ENCODE results near the gene RNF187.
A peak's percentile ranks its signal among the peaks of the same experiment; 100 is the strongest.

Gene RNF187

DNA sequence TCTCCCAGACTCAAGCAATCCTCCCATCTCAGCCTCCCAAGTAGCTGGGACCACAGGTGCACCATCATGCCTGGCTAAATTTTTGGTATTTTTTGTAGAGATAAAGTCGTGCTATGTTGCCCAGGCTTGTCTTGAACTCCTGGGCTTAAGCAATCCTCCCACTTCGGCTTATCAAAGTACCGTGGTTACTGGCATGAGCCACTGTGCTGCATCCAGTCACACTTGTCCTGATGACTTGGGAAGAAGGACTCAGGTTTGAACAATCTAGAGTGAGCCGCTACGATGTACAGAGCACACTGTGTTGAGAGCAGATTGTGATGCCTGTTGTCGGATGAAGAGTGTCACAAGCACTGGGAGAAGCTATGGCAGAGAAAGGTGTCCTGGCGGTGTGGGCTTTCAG, 27.2 kb downstream of the RNF187 start (continued):
- TF ChIP-seq, protein P1, sequence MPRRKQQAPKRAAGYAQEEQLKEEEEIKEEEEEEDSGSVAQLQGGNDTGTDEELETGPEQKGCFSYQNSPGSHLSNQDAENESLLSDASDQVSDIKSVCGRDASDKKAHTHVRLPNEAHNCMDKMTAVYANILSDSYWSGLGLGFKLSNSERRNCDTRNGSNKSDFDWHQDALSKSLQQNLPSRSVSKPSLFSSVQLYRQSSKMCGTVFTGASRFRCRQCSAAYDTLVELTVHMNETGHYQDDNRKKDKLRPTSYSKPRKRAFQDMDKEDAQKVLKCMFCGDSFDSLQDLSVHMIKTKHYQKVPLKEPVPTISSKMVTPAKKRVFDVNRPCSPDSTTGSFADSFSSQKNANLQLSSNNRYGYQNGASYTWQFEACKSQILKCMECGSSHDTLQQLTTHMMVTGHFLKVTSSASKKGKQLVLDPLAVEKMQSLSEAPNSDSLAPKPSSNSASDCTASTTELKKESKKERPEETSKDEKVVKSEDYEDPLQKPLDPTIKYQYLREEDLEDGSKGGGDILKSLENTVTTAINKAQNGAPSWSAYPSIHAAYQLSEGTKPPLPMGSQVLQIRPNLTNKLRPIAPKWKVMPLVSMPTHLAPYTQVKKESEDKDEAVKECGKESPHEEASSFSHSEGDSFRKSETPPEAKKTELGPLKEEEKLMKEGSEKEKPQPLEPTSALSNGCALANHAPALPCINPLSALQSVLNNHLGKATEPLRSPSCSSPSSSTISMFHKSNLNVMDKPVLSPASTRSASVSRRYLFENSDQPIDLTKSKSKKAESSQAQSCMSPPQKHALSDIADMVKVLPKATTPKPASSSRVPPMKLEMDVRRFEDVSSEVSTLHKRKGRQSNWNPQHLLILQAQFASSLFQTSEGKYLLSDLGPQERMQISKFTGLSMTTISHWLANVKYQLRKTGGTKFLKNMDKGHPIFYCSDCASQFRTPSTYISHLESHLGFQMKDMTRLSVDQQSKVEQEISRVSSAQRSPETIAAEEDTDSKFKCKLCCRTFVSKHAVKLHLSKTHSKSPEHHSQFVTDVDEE (CRISPR knock-in tag; IDR thresholded peaks at IDR 0.05) = no peak

DNA sequence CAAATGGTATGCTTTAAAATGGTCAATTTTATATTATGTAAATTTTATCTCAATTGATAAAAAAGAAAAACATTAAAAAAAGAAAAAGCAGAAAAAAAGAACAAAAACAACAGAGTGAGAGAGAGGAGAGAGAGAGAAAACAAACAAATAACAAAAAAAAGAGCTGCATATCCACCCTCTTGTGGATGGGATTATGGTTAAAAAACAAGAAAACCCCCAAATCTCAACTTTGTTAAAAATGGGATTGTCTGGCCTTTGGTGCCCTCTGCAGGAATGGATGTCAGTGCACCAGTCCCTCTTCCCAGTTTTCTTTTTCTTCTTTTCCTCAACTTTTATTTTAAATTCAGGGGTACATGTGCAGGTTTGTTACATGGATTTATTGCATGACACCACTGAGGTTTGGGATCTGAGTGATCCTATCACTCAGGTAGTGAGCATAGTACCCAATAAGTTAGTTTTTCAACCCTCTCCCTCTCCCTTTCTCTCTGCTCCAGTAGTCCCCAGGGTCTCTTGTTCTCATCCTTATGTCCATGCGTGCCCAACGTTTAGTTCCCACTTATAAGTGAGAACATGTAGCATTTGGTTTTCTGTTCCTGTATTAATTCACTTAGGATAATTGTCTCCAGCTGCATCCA, 28.1 kb downstream of the RNF187 start:
- ATAC-seq = peak; percentile 85
- TF ChIP-seq, protein P1 (CRISPR knock-in tag; IDR thresholded peaks at IDR 0.05) = no peak
- TF ChIP-seq ZC3H10 (CRISPR knock-in tag; IDR thresholded peaks at IDR 0.05) = no peak
- TF ChIP-seq ZFP3 (CRISPR knock-in tag; IDR thresholded peaks at IDR 0.05) = no peak
- TF ChIP-seq ARNTL (CRISPR knock-in tag; IDR thresholded peaks at IDR 0.05; ENCODE audit: borderline replicate concordance, low read depth) = no peak

DNA sequence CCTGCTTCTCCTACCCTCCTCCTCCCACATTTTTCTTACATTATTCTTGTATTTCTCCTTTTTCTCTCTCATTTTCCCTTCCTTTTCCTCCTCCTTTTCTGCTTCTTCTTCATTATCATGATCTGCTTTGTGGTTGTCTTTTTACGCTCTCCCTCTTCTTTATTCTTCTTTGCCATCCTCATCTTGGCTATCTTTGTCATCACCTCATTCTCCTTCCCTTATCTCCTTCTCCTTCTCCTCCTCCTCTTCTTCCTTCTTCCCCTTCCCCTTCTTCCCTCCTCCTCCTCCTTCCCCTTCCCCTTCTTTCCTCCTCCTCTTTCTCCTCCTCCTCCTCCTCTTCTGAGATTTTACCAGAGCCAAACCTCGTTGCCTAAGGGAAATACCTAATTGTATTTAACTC, 30.5 kb downstream of the RNF187 start:
- no peak for TF ChIP-seq ZNF70 (CRISPR knock-in tag; IDR thresholded peaks at IDR 0.05)
- no peak for TF ChIP-seq GLIS3 (CRISPR knock-in tag; IDR thresholded peaks at IDR 0.05)
- TF ChIP-seq, protein P2, sequence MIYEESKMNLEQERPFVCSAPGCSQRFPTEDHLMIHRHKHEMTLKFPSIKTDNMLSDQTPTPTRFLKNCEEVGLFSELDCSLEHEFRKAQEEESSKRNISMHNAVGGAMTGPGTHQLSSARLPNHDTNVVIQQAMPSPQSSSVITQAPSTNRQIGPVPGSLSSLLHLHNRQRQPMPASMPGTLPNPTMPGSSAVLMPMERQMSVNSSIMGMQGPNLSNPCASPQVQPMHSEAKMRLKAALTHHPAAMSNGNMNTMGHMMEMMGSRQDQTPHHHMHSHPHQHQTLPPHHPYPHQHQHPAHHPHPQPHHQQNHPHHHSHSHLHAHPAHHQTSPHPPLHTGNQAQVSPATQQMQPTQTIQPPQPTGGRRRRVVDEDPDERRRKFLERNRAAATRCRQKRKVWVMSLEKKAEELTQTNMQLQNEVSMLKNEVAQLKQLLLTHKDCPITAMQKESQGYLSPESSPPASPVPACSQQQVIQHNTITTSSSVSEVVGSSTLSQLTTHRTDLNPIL (CRISPR knock-in tag; IDR thresholded peaks at IDR 0.05; ENCODE audit: low read depth) = no peak
- TF ChIP-seq ZNF565 (CRISPR knock-in tag; conservative IDR thresholded peaks at IDR 0.05; ENCODE audit: low read depth) = no peak

DNA sequence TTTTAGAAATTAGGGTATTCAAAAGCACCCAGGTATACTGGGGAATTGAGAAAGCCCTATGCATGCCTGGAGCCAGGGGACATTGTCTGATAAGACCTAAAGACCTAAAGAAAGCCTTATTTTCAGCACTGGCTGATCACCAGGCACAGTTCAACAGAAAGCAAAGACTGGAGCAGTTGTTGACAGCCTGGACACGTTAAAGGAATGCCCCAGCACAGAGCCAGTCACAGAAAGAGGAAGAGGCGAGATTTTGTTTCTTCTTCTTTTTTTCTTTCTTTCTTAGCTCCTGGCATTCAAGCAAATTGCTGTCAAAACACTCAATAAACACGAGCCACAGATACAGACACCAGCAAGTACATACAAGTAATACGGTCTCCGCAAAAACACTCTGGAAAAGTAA, 40.4 kb downstream of the RNF187 start:
- peak; percentile 68 for ATAC-seq
- no peak for TF ChIP-seq TCF4 (CRISPR knock-in tag; IDR thresholded peaks at IDR 0.05; ENCODE audit: borderline replicate concordance)
- no peak for TF ChIP-seq BACH2 (CRISPR knock-in tag; IDR thresholded peaks at IDR 0.05; ENCODE audit: borderline replicate concordance)
- TF ChIP-seq, protein P3, sequence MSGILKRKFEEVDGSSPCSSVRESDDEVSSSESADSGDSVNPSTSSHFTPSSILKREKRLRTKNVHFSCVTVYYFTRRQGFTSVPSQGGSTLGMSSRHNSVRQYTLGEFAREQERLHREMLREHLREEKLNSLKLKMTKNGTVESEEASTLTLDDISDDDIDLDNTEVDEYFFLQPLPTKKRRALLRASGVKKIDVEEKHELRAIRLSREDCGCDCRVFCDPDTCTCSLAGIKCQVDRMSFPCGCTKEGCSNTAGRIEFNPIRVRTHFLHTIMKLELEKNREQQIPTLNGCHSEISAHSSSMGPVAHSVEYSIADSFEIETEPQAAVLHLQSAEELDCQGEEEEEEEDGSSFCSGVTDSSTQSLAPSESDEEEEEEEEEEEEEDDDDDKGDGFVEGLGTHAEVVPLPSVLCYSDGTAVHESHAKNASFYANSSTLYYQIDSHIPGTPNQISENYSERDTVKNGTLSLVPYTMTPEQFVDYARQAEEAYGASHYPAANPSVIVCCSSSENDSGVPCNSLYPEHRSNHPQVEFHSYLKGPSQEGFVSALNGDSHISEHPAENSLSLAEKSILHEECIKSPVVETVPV (CRISPR knock-in tag; IDR thresholded peaks at IDR 0.05) = no peak
- no peak for TF ChIP-seq ZNF8 (CRISPR knock-in tag; IDR thresholded peaks at IDR 0.05)
- TF ChIP-seq, protein P2 (CRISPR knock-in tag; IDR thresholded peaks at IDR 0.05; ENCODE audit: low read depth) = no peak
- TF ChIP-seq GLIS3 (CRISPR knock-in tag; IDR thresholded peaks at IDR 0.05) = no peak
- TF ChIP-seq, protein P4, sequence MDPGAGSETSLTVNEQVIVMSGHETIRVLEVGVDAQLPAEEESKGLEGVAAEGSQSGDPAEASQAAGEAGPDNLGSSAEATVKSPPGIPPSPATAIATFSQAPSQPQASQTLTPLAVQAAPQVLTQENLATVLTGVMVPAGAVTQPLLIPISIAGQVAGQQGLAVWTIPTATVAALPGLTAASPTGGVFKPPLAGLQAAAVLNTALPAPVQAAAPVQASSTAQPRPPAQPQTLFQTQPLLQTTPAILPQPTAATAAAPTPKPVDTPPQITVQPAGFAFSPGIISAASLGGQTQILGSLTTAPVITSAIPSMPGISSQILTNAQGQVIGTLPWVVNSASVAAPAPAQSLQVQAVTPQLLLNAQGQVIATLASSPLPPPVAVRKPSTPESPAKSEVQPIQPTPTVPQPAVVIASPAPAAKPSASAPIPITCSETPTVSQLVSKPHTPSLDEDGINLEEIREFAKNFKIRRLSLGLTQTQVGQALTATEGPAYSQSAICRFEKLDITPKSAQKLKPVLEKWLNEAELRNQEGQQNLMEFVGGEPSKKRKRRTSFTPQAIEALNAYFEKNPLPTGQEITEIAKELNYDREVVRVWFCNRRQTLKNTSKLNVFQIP (CRISPR knock-in tag; IDR thresholded peaks at IDR 0.05; ENCODE audit: borderline replicate concordance, low read depth) = no peak
- TF ChIP-seq TOX (CRISPR knock-in tag; IDR thresholded peaks at IDR 0.05; ENCODE audit: borderline replicate concordance) = no peak
- TF ChIP-seq ZFP30 (CRISPR knock-in tag; IDR thresholded peaks at IDR 0.05) = no peak
- no peak for TF ChIP-seq ZNF70 (CRISPR knock-in tag; IDR thresholded peaks at IDR 0.05)
- TF ChIP-seq PPARA (CRISPR knock-in tag; IDR thresholded peaks at IDR 0.05; ENCODE audit: borderline replicate concordance) = no peak
- no peak for TF ChIP-seq ZFP3 (CRISPR knock-in tag; IDR thresholded peaks at IDR 0.05)
- TF ChIP-seq CSDC2 (CRISPR knock-in tag; IDR thresholded peaks at IDR 0.05) = no peak
- TF ChIP-seq, protein P5, sequence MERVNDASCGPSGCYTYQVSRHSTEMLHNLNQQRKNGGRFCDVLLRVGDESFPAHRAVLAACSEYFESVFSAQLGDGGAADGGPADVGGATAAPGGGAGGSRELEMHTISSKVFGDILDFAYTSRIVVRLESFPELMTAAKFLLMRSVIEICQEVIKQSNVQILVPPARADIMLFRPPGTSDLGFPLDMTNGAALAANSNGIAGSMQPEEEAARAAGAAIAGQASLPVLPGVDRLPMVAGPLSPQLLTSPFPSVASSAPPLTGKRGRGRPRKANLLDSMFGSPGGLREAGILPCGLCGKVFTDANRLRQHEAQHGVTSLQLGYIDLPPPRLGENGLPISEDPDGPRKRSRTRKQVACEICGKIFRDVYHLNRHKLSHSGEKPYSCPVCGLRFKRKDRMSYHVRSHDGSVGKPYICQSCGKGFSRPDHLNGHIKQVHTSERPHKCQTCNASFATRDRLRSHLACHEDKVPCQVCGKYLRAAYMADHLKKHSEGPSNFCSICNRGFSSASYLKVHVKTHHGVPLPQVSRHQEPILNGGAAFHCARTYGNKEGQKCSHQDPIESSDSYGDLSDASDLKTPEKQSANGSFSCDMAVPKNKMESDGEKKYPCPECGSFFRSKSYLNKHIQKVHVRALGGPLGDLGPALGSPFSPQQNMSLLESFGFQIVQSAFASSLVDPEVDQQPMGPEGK (CRISPR knock-in tag; IDR thresholded peaks at IDR 0.05; ENCODE audit: borderline replicate concordance) = no peak
- no peak for TF ChIP-seq ARNTL (CRISPR knock-in tag; IDR thresholded peaks at IDR 0.05; ENCODE audit: borderline replicate concordance, low read depth)
- no peak for TF ChIP-seq ESRRG (CRISPR knock-in tag; IDR thresholded peaks at IDR 0.05)

More for the DNA sequence above, 30.5 kb downstream of the RNF187 start:
- no peak for ATAC-seq

Data from SK-N-SH treated with all-trans-retinoic acid at 6 μM for 48 hours (cell line).